Heart left ventricle (tissue), 16 donors: ENCODE measurements around the gene LRBA. TPM values are rescaled to one million over a fixed set of nuclear protein-coding genes. Genes with fewer than 3 reads are reported as not detected.

Source experiments
- ATAC-seq, 4 donors: fragments of 200-7000 bp; cut with Tn5 transposase; one replicate each; pipeline ENCODE4 v1.9.1; 2020 to 2022; ENCODE audit warnings: moderate library complexity in 4 of 4, mild to moderate bottlenecking in 3 of 4, moderate number of reproducible peaks in 1 of 4
- DNase-seq, 5 donors: peaks; one replicate each; pipeline ENCODE4 v3.0.0-alpha.2; 2020
- H3K27ac ChIP-seq, 12 donors: fragments of 200-600 bp; sonication (generic) in 4 of 12; one replicate each; pipeline versions ENCODE4 v1.5.0 to v1.8.0; 2016 to 2022; ENCODE audit warnings: mild to moderate bottlenecking in 2 of 12
- H3K27me3 ChIP-seq, 9 donors: fragments of 200-600 bp; sonication (generic) in 2 of 9; one replicate each; pipeline versions ENCODE4 v1.5.1 to v1.8.0; 2016 to 2022; ENCODE audit warnings: mild to moderate bottlenecking in 3 of 9
- H3K36me3 ChIP-seq, 9 donors: fragments of 200-600 bp; sonication (generic) in 2 of 9; one replicate each; pipeline versions ENCODE4 v1.5.0 to v1.8.0; 2018 to 2022; ENCODE audit warnings: mild to moderate bottlenecking in 2 of 9
- H3K4me1 ChIP-seq, 12 donors: fragments of 200-600 bp; sonication (generic) in 4 of 12; one replicate each; pipeline versions ENCODE4 v1.5.0 to v1.8.0; 2016 to 2022; ENCODE audit warnings: mild to moderate bottlenecking in 3 of 12
- H3K4me3 ChIP-seq, 12 donors: fragments of 200-600 bp; sonication (generic) in 4 of 12; one replicate each; pipeline versions ENCODE4 v1.5.0 to v1.8.0; 2017 to 2022; ENCODE audit warnings: mild to moderate bottlenecking in 9 of 12, moderate library complexity in 4 of 12
- H3K9me3 ChIP-seq, 12 donors: fragments of 200-600 bp; sonication (generic) in 4 of 12; one replicate each; pipeline versions ENCODE4 v1.5.0 to v1.8.0; 2016 to 2022; ENCODE audit warnings: mild to moderate bottlenecking in 1 of 12
- CTCF ChIP-seq, 12 donors: fragments of 200-600 bp; sonication (generic) in 4 of 12; IDR thresholded peaks; one replicate each; pipeline versions ENCODE4 v1.5.0 to v1.8.0; 2018 to 2022; ENCODE audit warnings: antibody characterized with exemption in 12 of 12, mild to moderate bottlenecking in 5 of 12
- POLR2A ChIP-seq, 2 donors: fragments of 450-650 bp; IDR thresholded peaks; one replicate each; pipeline ENCODE4 v1.6.1; 2017; ENCODE audit warnings: antibody characterized with exemption in 2 of 2, mild to moderate bottlenecking in 2 of 2, moderate library complexity in 2 of 2
- WGBS, 4 donors: extraction: QIAGEN DNeasy Blood & Tissue Kit in 2 of 4; methylation state at CpG; one replicate each; pipeline versions ENCODE4 v1.1.5 to v1.1.7; 2013 to 2018; 5-methylcytosine and 5-hydroxymethylcytosine counted together
- intact Hi-C, 10 donors: fragments of 100-400 bp; cut with DNase I; formaldehyde crosslinking; loops; one replicate each; pipeline versions ENCODE4 v1.11.1 to v1.14.2; 2022
- polyA plus RNA-seq, 2 donors: library from polyadenylated mRNA; stranded (reverse); fragments of 200-250 nt; gene quantifications; one replicate each; pipeline ENCODE4 v1.2.3, GENCODE V29; 2013
- total RNA-seq, 9 donors: library from RNA; depleted of rRNA in 2 of 9; stranded (reverse); fragments of >200 nt in 2 of 9; fragmentation: NEBNext Ultra II Directional in 3 of 9; extraction: Animal tissue kit (Norgen Biotek cat#: 25700) in 3 of 9; gene quantifications; one replicate each; pipeline versions ENCODE4 v1.1.0 to v1.2.4, GENCODE V29; 2016 to 2023
- donor health status: ischemic (EF 13 %, LVEDD 7.1; RV severe dilation, severe dysfunction).
- donor health status: healthy with polysubstance abuse.
- donor health status: DM: no; HTN: yes; CAD: no.
- donor health status: DM: no; HTN: no; CAD: no.
- donor health status: ischemic (EF 25% LVEDD 6.9; RV normal size, moderate dysfunction).
- donor health status: ischemic (EF 25% LVEDD 5.7; RV mildly dilated, moderate dysfunction).
- donor health status: healthy.
- donor health status: DM: yes; HTN: yes; CAD: no.
- donor health status: ischemic (EF 35%, LVEDD 5.7; RV mildly dilated, moderate dysfunction).
- donor health status: nonischemic (EF 11% LVEDD 7.7; RV severe dilation, severe dysfunction).
- donor health status: DM: yes; HTN: yes; CAD: no.
- donor health status: PGD.
- donor health status: ischemic (EF 29% LVEDD 5.4; RV normal size, mild dysfunction).
- donor health status: nonischemic (EF 23%, LVEDD 6.1; RV moderate dilation, normal function).

Gene LRBA
- total and polyA plus RNA-seq, 11 donors: 6.5 to 35.1 (median 22.6) TPM

GRCh38 chr4:150224896-150225591 is 790.0 kb downstream of the LRBA start:
- TF ChIP-seq CTCF (IDR thresholded peaks at IDR 0.05): no peak
- no peak for TF ChIP-seq POLR2A (IDR thresholded peaks at IDR 0.05)
- peak; percentile 49 to 69 (median 61) for ATAC-seq
- Histone ChIP-seq H3K27me3 (no peaks in the 10 kb centered on the region), H3K27ac (no peak overlapping the region), H3K36me3 (peaks cover 0 to 18% (median 0%) of the 10 kb centered on the region in 9 donors), H3K9me3 (no peaks in the 10 kb centered on the region), H3K4me3 (no peak overlapping the region), H3K4me1 (peaks cover 0 to 30% (median 6%) of the 10 kb centered on the region in 12 donors)
- intact Hi-C loops: no loop called here
- 52 to 69% (median 66%) methylated on average over 6 of the region's 6 CpGs for WGBS, 4 donors
- DNase-seq: no peak

DNA sequence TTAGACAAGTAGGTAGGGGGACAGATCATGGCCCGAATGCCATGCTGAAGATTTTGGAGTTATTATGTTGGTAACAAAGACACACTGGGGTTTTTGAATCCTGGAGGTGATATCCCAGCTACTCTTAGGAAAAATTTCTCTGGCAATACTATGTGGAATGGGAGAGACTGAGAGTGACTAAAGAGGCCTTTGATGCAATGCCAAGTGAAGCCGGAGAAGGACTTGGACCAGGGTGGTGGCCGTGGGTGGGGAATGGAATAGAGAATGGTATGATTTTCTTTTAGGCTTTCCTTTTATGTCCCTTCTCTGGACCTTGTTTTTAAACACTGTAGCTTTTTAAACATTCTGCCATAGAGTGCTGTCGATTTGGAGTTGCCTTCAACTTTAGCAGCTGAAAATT is 795.2 kb downstream of the LRBA start:
- no peak for DNase-seq
- peaks cover 0 to 13% (median 0%) of the 10 kb centered on the region in 9 donors for H3K36me3 ChIP-seq
- intact Hi-C loops: loop anchor here in 4 of 10 donors (5.0 to 10.0 kb wide), 4 partner anchors 145 to 223 kb away; partner anchors contain the start of gene DCLK2 (in 2 of the 4)
- WGBS, 4 donors: 60 to 68% (median 67%) methylated on average over 4 of the region's 4 CpGs
- no peak overlapping the region for H3K4me3 ChIP-seq
- peaks cover 0 to 16% (median 4%) of the 10 kb centered on the region in 12 donors for H3K4me1 ChIP-seq
- no peaks in the 10 kb centered on the region for H3K27me3 ChIP-seq
- peak in 1 of 4 donors; percentile 33 for ATAC-seq
- no peaks in the 10 kb centered on the region for H3K9me3 ChIP-seq
- no peak overlapping the region for H3K27ac ChIP-seq
- no peak for TF ChIP-seq POLR2A (IDR thresholded peaks at IDR 0.05)

GRCh38 chr4:150218447-150218846 is 796.6 kb downstream of the LRBA start:
- DNase-seq (no peak), ATAC-seq (peak in 1 of 4 donors; percentile 24)
- Histone ChIP-seq H3K4me1 (peaks cover 0 to 16% (median 4%) of the 10 kb centered on the region in 12 donors), H3K9me3 (no peaks in the 10 kb centered on the region), H3K4me3 (no peak overlapping the region), H3K36me3 (peaks cover 0 to 9% (median 0%) of the 10 kb centered on the region in 9 donors), H3K27me3 (no peaks in the 10 kb centered on the region), H3K27ac (no peak overlapping the region)
- intact Hi-C loops: loop anchor here in 4 of 10 donors (5.0 to 10.0 kb wide), 4 partner anchors 144 to 221 kb away; partner anchors contain the start of gene DCLK2 (in 2 of the 4)
- TF ChIP-seq CTCF (IDR thresholded peaks at IDR 0.05) (no peak), POLR2A (IDR thresholded peaks at IDR 0.05) (no peak)
- WGBS, 4 donors: 96 to 100% (median 98%) methylated on average over 2 of the region's 2 CpGs

GRCh38 chr4:150217808-150218207 is 797.3 kb downstream of the LRBA start:
- ATAC-seq: peak in 1 of 4 donors; percentile 17
- no peak for TF ChIP-seq POLR2A (IDR thresholded peaks at IDR 0.05)
- H3K9me3 ChIP-seq: no peaks in the 10 kb centered on the region
- peaks cover 0 to 9% (median 0%) of the 10 kb centered on the region in 9 donors for H3K36me3 ChIP-seq
- intact Hi-C loops: loop anchor here in 4 of 10 donors (5.0 to 10.0 kb wide), 4 partner anchors 143 to 221 kb away; partner anchors contain the start of gene DCLK2 (in 2 of the 4)
- H3K27ac ChIP-seq: no peak overlapping the region
- WGBS, 4 donors: 52 to 73% (median 66%) methylated on average over 8 of the region's 8 CpGs
- no peaks in the 10 kb centered on the region for H3K27me3 ChIP-seq
- H3K4me1 ChIP-seq: peaks cover 0 to 20% (median 5%) of the 10 kb centered on the region in 12 donors
- no peak overlapping the region for H3K4me3 ChIP-seq
- DNase-seq: no peak

- intact Hi-C loops: loop anchor here in 4 of 10 donors (5.0 to 10.0 kb wide), 4 partner anchors 142 to 220 kb away; partner anchors contain the start of gene DCLK2 (in 2 of the 4)
- no peaks in the 10 kb centered on the region for H3K27me3 ChIP-seq
Measured at GRCh38 chr4:150217192-150217591, 797.9 kb downstream of the LRBA start.

More at GRCh38 chr4:150217192-150217591, 797.9 kb downstream of the LRBA start:
- peaks cover 0 to 8% (median 0%) of the 10 kb centered on the region in 9 donors for H3K36me3 ChIP-seq
- DNase-seq (no peak), ATAC-seq (peak in 3 of 4 donors; percentile 51 to 63 (median 52))
- no peaks in the 10 kb centered on the region for H3K9me3 ChIP-seq
- H3K4me3 ChIP-seq: no peak overlapping the region
- peaks cover 0 to 27% (median 5%) of the 10 kb centered on the region in 12 donors for H3K4me1 ChIP-seq
- TF ChIP-seq POLR2A (IDR thresholded peaks at IDR 0.05): no peak
- peak in 9 of 12 donors; percentile 13 to 49 (median 25) for TF ChIP-seq CTCF (IDR thresholded peaks at IDR 0.05)
- 33 to 44% (median 38%) methylated on average over 3 of the region's 3 CpGs for WGBS, 4 donors
- no peak overlapping the region for H3K27ac ChIP-seq
